Loucy (cell line): Measurements from ENCODE around the gene PDE6B.

Source experiments
- EZH2phosphoT487 ChIP-seq: fragments of 200-600 bp; IDR thresholded peaks from 2 replicates; pipeline ENCODE4 v1.6.1; 2018; ENCODE audit warnings: antibody characterized with exemption, mild to moderate bottlenecking, moderate library complexity, borderline replicate concordance
- TF ChIP-seq, protein P1 (sequence below): fragments of 200-600 bp; sonication (generic); conservative IDR thresholded peaks from 2 replicates; pipeline ENCODE4 v1.5.1; 2014; ENCODE audit warnings: mild to moderate bottlenecking, antibody characterized with exemption, low read length

- TF ChIP-seq, protein P1, sequence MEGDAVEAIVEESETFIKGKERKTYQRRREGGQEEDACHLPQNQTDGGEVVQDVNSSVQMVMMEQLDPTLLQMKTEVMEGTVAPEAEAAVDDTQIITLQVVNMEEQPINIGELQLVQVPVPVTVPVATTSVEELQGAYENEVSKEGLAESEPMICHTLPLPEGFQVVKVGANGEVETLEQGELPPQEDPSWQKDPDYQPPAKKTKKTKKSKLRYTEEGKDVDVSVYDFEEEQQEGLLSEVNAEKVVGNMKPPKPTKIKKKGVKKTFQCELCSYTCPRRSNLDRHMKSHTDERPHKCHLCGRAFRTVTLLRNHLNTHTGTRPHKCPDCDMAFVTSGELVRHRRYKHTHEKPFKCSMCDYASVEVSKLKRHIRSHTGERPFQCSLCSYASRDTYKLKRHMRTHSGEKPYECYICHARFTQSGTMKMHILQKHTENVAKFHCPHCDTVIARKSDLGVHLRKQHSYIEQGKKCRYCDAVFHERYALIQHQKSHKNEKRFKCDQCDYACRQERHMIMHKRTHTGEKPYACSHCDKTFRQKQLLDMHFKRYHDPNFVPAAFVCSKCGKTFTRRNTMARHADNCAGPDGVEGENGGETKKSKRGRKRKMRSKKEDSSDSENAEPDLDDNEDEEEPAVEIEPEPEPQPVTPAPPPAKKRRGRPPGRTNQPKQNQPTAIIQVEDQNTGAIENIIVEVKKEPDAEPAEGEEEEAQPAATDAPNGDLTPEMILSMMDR = no peak
- TF ChIP-seq EZH2phosphoT487 = no peak
These were observed 80.1 kb downstream of the PDE6B start, which contains the start of gene PCGF3 for GRCh38 chr4:705278-706082.
